Ovary (tissue), 9 donors: ENCODE data around the gene PARD3B. TPM values are rescaled to one million over a fixed set of nuclear protein-coding genes. Genes with fewer than 3 reads are reported as not detected.

Experiments used
- DNase-seq, 5 donors: peaks; one replicate each; pipeline ENCODE4 v3.0.0-alpha.2; 2019 to 2020
- H3K27ac ChIP-seq, 2 donors: fragments of 200-600 bp; one replicate each; pipeline versions ENCODE4 v1.5.1 to v1.8.0; 2019 to 2022
- H3K27me3 ChIP-seq: fragments of 200-600 bp; one replicate; pipeline ENCODE4 v1.8.0; 2022
- H3K36me3 ChIP-seq: fragments of 200-600 bp; sonication (generic); one replicate; pipeline ENCODE4 v1.5.1; 2019
- H3K4me1 ChIP-seq: one replicate; pipeline ENCODE4 v1.8.1; 2013; ENCODE audit warnings: mild to moderate bottlenecking, moderate library complexity; ENCODE audit not compliant: insufficient read depth
- H3K4me3 ChIP-seq: fragments of 200-600 bp; sonication (generic); one replicate; pipeline ENCODE4 v1.5.1; 2017
- H3K9me3 ChIP-seq, 2 donors: fragments of 200-600 bp in 1 of 2; sonication (generic) in 1 of 2; one replicate each; pipeline versions ENCODE4 v1.5.1 to v1.8.1; 2013 to 2019; ENCODE audit warnings: mild to moderate bottlenecking in 1 of 2, moderate library complexity in 1 of 2
- CTCF ChIP-seq, 3 donors: fragments of 450-650 bp in 2 of 3; fragments of 200-600 bp in 1 of 3; IDR thresholded peaks; one replicate each; pipeline versions ENCODE4 v1.5.1 to v1.8.0; 2016 to 2022; ENCODE audit warnings: antibody characterized with exemption in 3 of 3, mild to moderate bottlenecking in 1 of 3
- EP300 ChIP-seq: sonication (generic); formaldehyde crosslinking; IDR thresholded peaks from one replicate; pipeline ENCODE4 v1.6.1; 2017; ENCODE audit warnings: antibody characterized with exemption
- POLR2A ChIP-seq: fragments of 450-650 bp; IDR thresholded peaks from one replicate; pipeline ENCODE4 v1.6.1; 2017; ENCODE audit warnings: antibody characterized with exemption, mild to moderate bottlenecking, moderate library complexity
- WGBS, 3 donors: extraction: QIAGEN DNeasy Blood & Tissue Kit in 1 of 3; methylation state at CpG; one replicate each; pipeline versions ENCODE4 v1.1.5 to v1.1.7; 2013 to 2017; 5-methylcytosine and 5-hydroxymethylcytosine counted together
- intact Hi-C, 4 donors: fragments of 100-400 bp; cut with DNase I; formaldehyde crosslinking; loops; one replicate each; pipeline versions ENCODE4 v1.11.0 to v1.15.1; 2022 to 2023
- polyA plus RNA-seq, 2 donors: library from polyadenylated mRNA; stranded (reverse); fragments of 200-250 nt in 1 of 2; fragments of 350-450 nt in 1 of 2; fragmentation: Illumina TruSeq in 1 of 2; extraction: RNeasy Lipid Tissue Mini Kit (QIAGEN cat#74804) in 1 of 2; gene quantifications; one replicate each; pipeline ENCODE4 v1.2.3, GENCODE V29; 2013 to 2014
- total RNA-seq, 7 donors: library from RNA; depleted of rRNA in 2 of 7; stranded (reverse); fragments of >200 nt in 2 of 7; fragmentation: NEBNext Ultra II Directional in 3 of 7; extraction: Animal tissue kit (Norgen Biotek cat#: 25700) in 3 of 7; gene quantifications; one replicate each; pipeline versions ENCODE4 v1.1.0 to v1.2.4, GENCODE V29; 2016 to 2023
- donor health status: DM: no; HTN: no; CAD: no; lungs with moderate emphysema.
- donor health status: DM: no; HTN: no; CAD: no.
- donor health status: Bipolar disorder and iron deficiency.
- donor health status: DM: yes; HTN: yes; CAD: no.
- donor health status: DM: no; HTN: no; CAD: no.
- donor health status: DM: yes; HTN: yes; CAD: no.

The PARD3B gene
- total and polyA plus RNA-seq, 9 donors, result 8.2 to 46.6 (median 28.7) TPM

- intact Hi-C loops, result no loop called here
- no peak for TF ChIP-seq EP300
- no peak for TF ChIP-seq CTCF (IDR thresholded peaks at IDR 0.05)
- TF ChIP-seq POLR2A, result no peak
- Histone ChIP-seq H3K36me3 (no peaks in the 10 kb centered on the region), H3K4me1 (no peaks in the 10 kb centered on the region), H3K27ac (no peak overlapping the region), H3K9me3 (no peaks in the 10 kb centered on the region), H3K27me3 (no peaks in the 10 kb centered on the region), H3K4me3 (no peak overlapping the region)
- DNase-seq, result no peak
- 52 to 54% (median 53%) methylated on average over 7 of the region's 7 CpGs for WGBS, 3 donors
Observed at GRCh38 chr2:205189301-205189700, 644.0 kb downstream of the PARD3B start.

- H3K27ac ChIP-seq, result no peak overlapping the region
- WGBS, 3 donors, result 84 to 90% (median 85%) methylated on average over 2 of the region's 2 CpGs
- intact Hi-C loops, result no loop called here
Observed at GRCh38 chr2:205190528-205190927, 645.3 kb downstream of the PARD3B start.

GRCh38 chr2:205193125-205193835, 648.0 kb downstream of the PARD3B start:
- Histone ChIP-seq H3K4me1 (peaks cover 2% of the 10 kb centered on the region), H3K27me3 (no peaks in the 10 kb centered on the region), H3K9me3 (no peaks in the 10 kb centered on the region), H3K27ac (no peak overlapping the region), H3K4me3 (no peak overlapping the region), H3K36me3 (no peaks in the 10 kb centered on the region)
- TF ChIP-seq POLR2A, result no peak
- no peak for TF ChIP-seq CTCF (IDR thresholded peaks at IDR 0.05)
- TF ChIP-seq EP300, result no peak
- intact Hi-C loops, result no loop called here
- DNase-seq, result no peak
- 71 to 77% (median 72%) methylated on average over 5 of the region's 5 CpGs for WGBS, 3 donors

More at GRCh38 chr2:205190528-205190927, 645.3 kb downstream of the PARD3B start:
- no peak for DNase-seq
- no peak for TF ChIP-seq CTCF (IDR thresholded peaks at IDR 0.05)
- no peak for TF ChIP-seq POLR2A
- no peak for TF ChIP-seq EP300
- Histone ChIP-seq H3K4me1 (no peaks in the 10 kb centered on the region), H3K36me3 (no peaks in the 10 kb centered on the region), H3K4me3 (no peak overlapping the region), H3K9me3 (no peaks in the 10 kb centered on the region), H3K27me3 (no peaks in the 10 kb centered on the region)

- intact Hi-C loops, result no loop called here
- DNase-seq, result no peak
- 92 to 94% (median 94%) methylated on average over 4 of the region's 4 CpGs for WGBS, 3 donors
- no peaks in the 10 kb centered on the region for H3K27me3 ChIP-seq
- no peak for TF ChIP-seq POLR2A
- TF ChIP-seq CTCF (IDR thresholded peaks at IDR 0.05), result no peak
- no peak for TF ChIP-seq EP300
- H3K27ac ChIP-seq, result no peak overlapping the region
- peaks cover 2% of the 10 kb centered on the region for H3K4me1 ChIP-seq
- H3K36me3 ChIP-seq, result no peaks in the 10 kb centered on the region
- no peaks in the 10 kb centered on the region for H3K9me3 ChIP-seq
- H3K4me3 ChIP-seq, result no peak overlapping the region
Observed at GRCh38 chr2:205193836-205194228, 648.6 kb downstream of the PARD3B start.
